NK-92 (cell line): Measurements from ENCODE around the gene UQCC5.

Experiments
- DNase-seq: peaks from one replicate; lab custom pipeline; 2025; ENCODE audit not compliant: unreplicated experiment; lab: John Stamatoyannopoulos, UW

Gene UQCC5

GRCh38 chr3:52503788-52504424, 32.5 kb upstream of the UQCC5 start:
- DNase-seq = no peak

- no peak for DNase-seq
Observed at GRCh38 chr3:52504977-52505376, 31.4 kb upstream of the UQCC5 start.

GRCh38 chr3:52506266-52506966, 30.0 kb upstream of the UQCC5 start:
- DNase-seq = no peak

GRCh38 chr3:52507359-52507758, 29.0 kb upstream of the UQCC5 start:
- no peak for DNase-seq

- DNase-seq = no peak
Observed at GRCh38 chr3:52509753-52510328, 26.6 kb upstream of the UQCC5 start.

- DNase-seq = no peak
Observed at GRCh38 chr3:52511509-52511908, 24.9 kb upstream of the UQCC5 start.

GRCh38 chr3:52512105-52512504, 24.3 kb upstream of the UQCC5 start:
- DNase-seq = no peak

GRCh38 chr3:52512727-52513126, 23.7 kb upstream of the UQCC5 start:
- no peak for DNase-seq

GRCh38 chr3:52513281-52513680, 23.1 kb upstream of the UQCC5 start:
- DNase-seq = no peak

GRCh38 chr3:52514576-52514975, 21.8 kb upstream of the UQCC5 start:
- no peak for DNase-seq

GRCh38 chr3:52515192-52515591, 21.2 kb upstream of the UQCC5 start:
- DNase-seq = no peak

GRCh38 chr3:52516509-52517195, 19.8 kb upstream of the UQCC5 start:
- no peak for DNase-seq

GRCh38 chr3:52517796-52518722, 18.3 kb upstream of the UQCC5 start:
- no peak for DNase-seq

- no peak for DNase-seq
Observed at GRCh38 chr3:52518723-52519444, 17.5 kb upstream of the UQCC5 start.

GRCh38 chr3:52519445-52520140, 16.8 kb upstream of the UQCC5 start:
- no peak for DNase-seq

GRCh38 chr3:52520141-52520667, 16.2 kb upstream of the UQCC5 start:
- no peak for DNase-seq

- no peak for DNase-seq
Observed at GRCh38 chr3:52520716-52521487, 15.5 kb upstream of the UQCC5 start.

GRCh38 chr3:52521488-52521824, 14.9 kb upstream of the UQCC5 start:
- DNase-seq = no peak
